Heart left ventricle (tissue), 16 donors: ENCODE data around the gene OR2B2. TPM values are rescaled to one million over a fixed set of nuclear protein-coding genes. Genes with fewer than 3 reads are reported as not detected.

Source experiments
- ATAC-seq, 4 donors: fragments of 200-7000 bp; cut with Tn5 transposase; one replicate each; pipeline ENCODE4 v1.9.1; 2020 to 2022; ENCODE audit warnings: moderate library complexity in 4 of 4, mild to moderate bottlenecking in 3 of 4, moderate number of reproducible peaks in 1 of 4
- DNase-seq, 5 donors: peaks; one replicate each; pipeline ENCODE4 v3.0.0-alpha.2; 2020
- H3K27ac ChIP-seq, 12 donors: fragments of 200-600 bp; sonication (generic) in 4 of 12; one replicate each; pipeline versions ENCODE4 v1.5.0 to v1.8.0; 2016 to 2022; ENCODE audit warnings: mild to moderate bottlenecking in 2 of 12
- H3K27me3 ChIP-seq, 9 donors: fragments of 200-600 bp; sonication (generic) in 2 of 9; one replicate each; pipeline versions ENCODE4 v1.5.1 to v1.8.0; 2016 to 2022; ENCODE audit warnings: mild to moderate bottlenecking in 3 of 9
- H3K36me3 ChIP-seq, 9 donors: fragments of 200-600 bp; sonication (generic) in 2 of 9; one replicate each; pipeline versions ENCODE4 v1.5.0 to v1.8.0; 2018 to 2022; ENCODE audit warnings: mild to moderate bottlenecking in 2 of 9
- H3K4me1 ChIP-seq, 12 donors: fragments of 200-600 bp; sonication (generic) in 4 of 12; one replicate each; pipeline versions ENCODE4 v1.5.0 to v1.8.0; 2016 to 2022; ENCODE audit warnings: mild to moderate bottlenecking in 3 of 12
- H3K4me3 ChIP-seq, 12 donors: fragments of 200-600 bp; sonication (generic) in 4 of 12; one replicate each; pipeline versions ENCODE4 v1.5.0 to v1.8.0; 2017 to 2022; ENCODE audit warnings: mild to moderate bottlenecking in 9 of 12, moderate library complexity in 4 of 12
- H3K9me3 ChIP-seq, 12 donors: fragments of 200-600 bp; sonication (generic) in 4 of 12; one replicate each; pipeline versions ENCODE4 v1.5.0 to v1.8.0; 2016 to 2022; ENCODE audit warnings: mild to moderate bottlenecking in 1 of 12
- POLR2A ChIP-seq, 2 donors: fragments of 450-650 bp; IDR thresholded peaks; one replicate each; pipeline ENCODE4 v1.6.1; 2017; ENCODE audit warnings: antibody characterized with exemption in 2 of 2, mild to moderate bottlenecking in 2 of 2, moderate library complexity in 2 of 2
- WGBS, 4 donors: extraction: QIAGEN DNeasy Blood & Tissue Kit in 2 of 4; methylation state at CpG; one replicate each; pipeline versions ENCODE4 v1.1.5 to v1.1.7; 2013 to 2018; 5-methylcytosine and 5-hydroxymethylcytosine counted together
- intact Hi-C, 10 donors: fragments of 100-400 bp; cut with DNase I; formaldehyde crosslinking; loops; one replicate each; pipeline versions ENCODE4 v1.11.1 to v1.14.2; 2022
- polyA plus RNA-seq, 2 donors: library from polyadenylated mRNA; stranded (reverse); fragments of 200-250 nt; gene quantifications; one replicate each; pipeline ENCODE4 v1.2.3, GENCODE V29; 2013
- total RNA-seq, 9 donors: library from RNA; depleted of rRNA in 2 of 9; stranded (reverse); fragments of >200 nt in 2 of 9; fragmentation: NEBNext Ultra II Directional in 3 of 9; extraction: Animal tissue kit (Norgen Biotek cat#: 25700) in 3 of 9; gene quantifications; one replicate each; pipeline versions ENCODE4 v1.1.0 to v1.2.4, GENCODE V29; 2016 to 2023
- TF ChIP-seq, protein P1 (sequence below), 12 donors: fragments of 200-600 bp; sonication (generic) in 4 of 12; IDR thresholded peaks; one replicate each; pipeline versions ENCODE4 v1.5.0 to v1.8.0; 2018 to 2022; ENCODE audit warnings: antibody characterized with exemption in 12 of 12, mild to moderate bottlenecking in 5 of 12
- donor health status: ischemic (EF 13 %, LVEDD 7.1; RV severe dilation, severe dysfunction).
- donor health status: healthy with polysubstance abuse.
- donor health status: DM: no; HTN: yes; CAD: no.
- donor health status: DM: no; HTN: no; CAD: no.
- donor health status: ischemic (EF 25% LVEDD 6.9; RV normal size, moderate dysfunction).
- donor health status: ischemic (EF 25% LVEDD 5.7; RV mildly dilated, moderate dysfunction).
- donor health status: healthy.
- donor health status: DM: yes; HTN: yes; CAD: no.
- donor health status: ischemic (EF 35%, LVEDD 5.7; RV mildly dilated, moderate dysfunction).
- donor health status: nonischemic (EF 11% LVEDD 7.7; RV severe dilation, severe dysfunction).
- donor health status: DM: yes; HTN: yes; CAD: no.
- donor health status: PGD.
- donor health status: ischemic (EF 29% LVEDD 5.4; RV normal size, mild dysfunction).
- donor health status: nonischemic (EF 23%, LVEDD 6.1; RV moderate dilation, normal function).

OR2B2 gene
- total and polyA plus RNA-seq, 11 donors: not detected

DNA sequence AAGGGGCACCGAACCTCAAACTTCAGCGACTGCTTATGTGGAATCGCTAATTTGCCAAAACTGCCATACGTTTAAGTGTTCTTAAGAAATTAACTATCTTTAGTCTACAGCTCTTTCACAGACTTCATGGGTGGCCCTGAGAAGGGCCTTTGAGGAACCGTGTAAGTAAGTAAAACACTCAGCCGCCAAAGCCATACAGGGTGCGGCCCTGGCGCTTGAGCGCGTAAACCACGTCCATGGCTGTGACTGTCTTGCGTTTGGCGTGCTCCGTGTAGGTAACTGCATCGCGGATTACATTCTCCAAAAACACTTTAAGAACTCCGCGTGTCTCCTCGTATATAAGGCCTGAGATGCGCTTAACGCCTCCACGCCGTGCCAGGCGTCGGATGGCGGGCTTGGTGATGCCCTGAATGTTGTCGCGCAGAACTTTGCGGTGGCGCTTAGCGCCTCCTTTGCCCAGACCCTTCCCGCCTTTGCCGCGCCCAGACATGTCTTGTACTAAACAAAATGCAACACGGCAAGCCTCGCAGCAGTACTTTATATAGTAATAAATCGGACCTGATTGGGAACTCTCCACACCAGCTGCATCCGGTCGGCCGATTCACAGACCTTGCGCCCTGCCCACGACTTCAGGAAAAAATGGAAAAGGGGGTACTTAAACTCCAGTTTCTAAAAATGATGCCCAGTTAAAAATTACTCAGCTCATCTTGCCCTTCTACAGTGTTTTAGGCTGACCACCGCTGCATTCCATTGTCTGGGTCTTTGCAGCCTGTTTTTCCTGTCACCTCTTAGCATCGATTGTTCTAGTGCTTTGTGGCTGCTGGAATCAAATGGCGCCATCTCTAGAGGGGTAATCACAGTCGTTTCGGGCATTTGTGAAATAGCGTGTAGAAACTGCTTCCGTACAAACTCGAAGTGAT is 38.9 kb downstream of the OR2B2 start:
- ATAC-seq (peak; percentile 59 to 75 (median 67)), DNase-seq (peak in 4 of 5 donors; percentile 54 to 78 (median 64))
- peaks cover 0 to 31% (median 2%) of the 10 kb centered on the region in 12 donors for H3K4me1 ChIP-seq
- peaks cover 0 to 70% (median 31%) of the 10 kb centered on the region in 9 donors for H3K27me3 ChIP-seq
- no peak for TF ChIP-seq POLR2A (IDR thresholded peaks at IDR 0.05)
- TF ChIP-seq, protein P1, sequence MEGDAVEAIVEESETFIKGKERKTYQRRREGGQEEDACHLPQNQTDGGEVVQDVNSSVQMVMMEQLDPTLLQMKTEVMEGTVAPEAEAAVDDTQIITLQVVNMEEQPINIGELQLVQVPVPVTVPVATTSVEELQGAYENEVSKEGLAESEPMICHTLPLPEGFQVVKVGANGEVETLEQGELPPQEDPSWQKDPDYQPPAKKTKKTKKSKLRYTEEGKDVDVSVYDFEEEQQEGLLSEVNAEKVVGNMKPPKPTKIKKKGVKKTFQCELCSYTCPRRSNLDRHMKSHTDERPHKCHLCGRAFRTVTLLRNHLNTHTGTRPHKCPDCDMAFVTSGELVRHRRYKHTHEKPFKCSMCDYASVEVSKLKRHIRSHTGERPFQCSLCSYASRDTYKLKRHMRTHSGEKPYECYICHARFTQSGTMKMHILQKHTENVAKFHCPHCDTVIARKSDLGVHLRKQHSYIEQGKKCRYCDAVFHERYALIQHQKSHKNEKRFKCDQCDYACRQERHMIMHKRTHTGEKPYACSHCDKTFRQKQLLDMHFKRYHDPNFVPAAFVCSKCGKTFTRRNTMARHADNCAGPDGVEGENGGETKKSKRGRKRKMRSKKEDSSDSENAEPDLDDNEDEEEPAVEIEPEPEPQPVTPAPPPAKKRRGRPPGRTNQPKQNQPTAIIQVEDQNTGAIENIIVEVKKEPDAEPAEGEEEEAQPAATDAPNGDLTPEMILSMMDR (IDR thresholded peaks at IDR 0.05): no peak
- WGBS, 4 donors: 1% methylated on average over 49 to 50 of the region's 50 CpGs
- intact Hi-C loops: loop anchor here in 2 of 10 donors (2.0 to 5.0 kb wide), 3 partner anchors 20 to 36 kb away; a partner anchor contains a TSS
- peak overlapping the region; percentile 21 to 72 (median 59) for H3K4me3 ChIP-seq
- H3K9me3 ChIP-seq: no peaks in the 10 kb centered on the region
- H3K36me3 ChIP-seq: no peaks in the 10 kb centered on the region
- H3K27ac ChIP-seq: peak overlapping the region in 11 of 12 donors; percentile 9 to 94 (median 51)

DNA sequence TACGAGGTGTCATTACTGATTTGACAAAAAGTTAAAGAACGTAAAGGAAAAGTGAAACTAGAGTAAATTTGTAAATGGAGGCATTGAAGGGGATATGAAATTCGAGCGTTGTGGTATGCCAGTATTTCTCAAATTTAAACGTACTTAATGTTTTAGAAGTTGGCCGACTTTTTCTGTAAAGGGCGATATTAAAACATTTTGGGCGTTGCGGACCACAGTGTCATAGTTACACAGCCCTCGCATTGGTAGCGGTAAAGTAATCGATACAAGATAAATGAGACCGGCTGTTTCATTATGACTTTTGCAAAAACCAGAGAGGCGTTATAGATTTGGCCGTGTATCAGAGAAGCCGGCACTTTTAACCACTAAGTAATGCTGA is 39.6 kb downstream of the OR2B2 start:
- ATAC-seq (no peak), DNase-seq (no peak)
- peak overlapping the region; percentile 21 to 72 (median 59) for H3K4me3 ChIP-seq
- no peaks in the 10 kb centered on the region for H3K36me3 ChIP-seq
- peaks cover 0 to 76% (median 38%) of the 10 kb centered on the region in 9 donors for H3K27me3 ChIP-seq
- H3K4me1 ChIP-seq: peaks cover 0 to 37% (median 4%) of the 10 kb centered on the region in 12 donors
- intact Hi-C loops: loop anchor here in 2 of 10 donors (2.0 to 5.0 kb wide), 3 partner anchors 20 to 35 kb away; a partner anchor contains a TSS
- H3K27ac ChIP-seq: peak overlapping the region in 11 of 12 donors; percentile 9 to 94 (median 51)
- no peaks in the 10 kb centered on the region for H3K9me3 ChIP-seq
- TF ChIP-seq, protein P1 (IDR thresholded peaks at IDR 0.05): no peak
- no peak for TF ChIP-seq POLR2A (IDR thresholded peaks at IDR 0.05)
- WGBS, 4 donors: 1% methylated on average over 16 of the region's 16 CpGs

GRCh38 chr6:27871924-27872638 is 40.1 kb downstream of the OR2B2 start:
- Histone ChIP-seq H3K27me3 (peaks cover 0 to 82% (median 41%) of the 10 kb centered on the region in 9 donors), H3K4me1 (peaks cover 0 to 42% (median 8%) of the 10 kb centered on the region in 12 donors), H3K27ac (peak overlapping the region in 11 of 12 donors; percentile 27 to 94 (median 53)), H3K4me3 (peak overlapping the region; percentile 21 to 72 (median 59)), H3K36me3 (no peaks in the 10 kb centered on the region), H3K9me3 (no peaks in the 10 kb centered on the region)
- peak; percentile 58 to 94 for TF ChIP-seq POLR2A (IDR thresholded peaks at IDR 0.05)
- TF ChIP-seq, protein P1 (IDR thresholded peaks at IDR 0.05): peak in 1 of 12 donors; percentile 12
- DNase-seq: peak; percentile 60 to 80 (median 74)
- 1 to 4% (median 3%) methylated on average over 41 to 49 of the region's 49 CpGs for WGBS, 4 donors
- peak in 3 of 4 donors; percentile 89 to 90 (median 90) for ATAC-seq
- intact Hi-C loops: loop anchor here in 2 of 10 donors (2.0 to 5.0 kb wide), 3 partner anchors 21 to 35 kb away; a partner anchor contains a TSS
